ENCODE measurements around the gene LRMDA.

LRMDA gene

DNA sequence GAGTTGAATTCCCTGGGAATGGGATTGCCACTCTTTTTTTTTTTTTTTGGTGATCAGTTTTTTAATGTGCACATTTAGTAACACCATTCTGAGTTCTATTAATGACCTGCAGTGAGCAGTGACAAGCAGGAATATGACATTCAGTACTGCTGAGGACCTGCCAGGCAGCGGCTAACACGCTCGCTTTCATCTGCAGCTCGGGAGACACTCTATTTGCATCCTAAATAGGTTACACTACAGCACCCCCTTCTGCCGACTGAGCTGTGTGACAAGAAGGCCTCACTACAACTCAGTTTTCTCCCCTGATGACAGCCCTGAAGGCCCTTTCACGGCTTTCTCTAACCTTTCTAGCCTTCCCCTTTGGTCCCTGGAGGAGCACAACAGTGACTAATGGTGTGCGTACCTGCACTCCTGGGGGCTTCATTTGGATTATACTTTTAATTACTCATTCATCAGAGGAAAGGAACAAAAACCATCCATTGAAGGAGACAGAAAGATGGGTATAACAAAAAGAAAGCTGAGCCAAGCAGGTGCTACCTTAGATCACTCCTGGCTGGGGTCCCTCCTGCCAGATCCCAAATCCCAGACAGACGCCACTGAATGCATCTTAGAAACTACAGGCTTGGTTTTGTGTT is 872.4 kb downstream of the LRMDA start:
- peak; percentile 80 for DNase-seq

DNA sequence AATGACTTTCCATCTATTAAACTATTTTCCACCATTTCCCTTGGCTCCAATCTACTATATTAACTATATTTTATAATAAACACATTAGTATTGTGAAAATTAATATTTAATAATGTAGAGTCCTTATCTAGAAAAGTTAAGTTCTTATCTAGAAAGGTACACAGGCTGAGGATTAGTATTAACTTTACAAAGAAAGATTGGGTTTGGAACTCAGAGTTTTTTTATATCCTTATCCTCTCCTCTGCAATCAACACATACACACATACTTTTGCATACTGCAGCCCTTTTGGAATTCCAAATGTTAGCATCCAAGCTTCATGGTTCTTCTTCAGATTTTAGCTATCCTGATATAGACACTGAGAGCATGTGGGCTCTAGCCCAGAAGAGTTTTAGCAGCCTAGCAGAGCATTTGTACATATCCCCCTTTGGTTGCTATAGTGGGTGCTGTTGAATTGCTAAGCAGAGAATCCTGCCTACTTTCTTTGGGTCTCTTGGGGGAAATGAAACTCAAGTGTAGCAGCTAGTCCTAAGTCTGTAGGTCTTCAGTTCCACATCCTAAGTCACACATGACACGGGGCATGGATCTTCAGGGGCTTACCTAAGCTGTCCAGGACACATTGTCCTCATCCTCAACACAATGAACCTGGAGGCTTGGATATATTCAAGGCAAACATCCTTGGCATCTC is 874.6 kb downstream of the LRMDA start:
- no peak for DNase-seq

DNA sequence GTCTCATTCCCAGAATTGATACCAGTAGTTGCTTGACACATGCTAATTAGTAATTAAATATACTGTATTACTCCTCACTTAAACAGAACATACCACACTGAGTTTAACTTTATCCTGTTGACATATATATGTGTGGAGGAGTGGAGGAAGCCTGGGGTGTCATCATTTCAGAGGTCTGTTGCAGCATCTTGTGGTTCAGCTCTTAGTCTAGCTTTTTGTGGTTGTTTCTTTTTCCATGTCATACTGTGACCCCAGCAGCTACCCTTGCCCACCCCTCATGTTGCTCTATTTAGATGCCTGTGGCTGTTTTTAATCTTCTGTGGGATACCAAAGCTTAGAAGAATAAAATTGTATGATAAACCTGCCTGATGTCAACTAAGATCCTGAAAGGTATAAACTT is 875.4 kb downstream of the LRMDA start:
- DNase-seq = no peak

DNA sequence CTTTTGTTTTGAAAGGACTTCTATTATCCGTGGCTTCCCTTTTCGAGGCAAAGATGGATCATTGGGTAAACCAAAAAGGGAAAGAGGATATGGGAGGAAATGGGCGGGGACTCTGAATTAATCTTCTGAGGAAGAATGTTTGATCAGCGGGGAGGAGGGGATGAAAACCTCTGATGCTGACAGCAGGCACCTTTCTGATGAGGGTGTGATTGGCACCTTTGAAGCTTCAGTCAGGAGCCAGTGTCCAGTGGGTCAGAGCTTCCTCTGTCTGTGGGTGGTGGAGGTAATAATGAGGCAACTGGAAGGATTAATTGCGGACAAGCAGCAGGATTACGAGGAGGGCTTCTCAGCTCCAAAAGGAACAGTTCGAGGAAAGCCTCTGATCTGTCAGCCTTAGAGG is 877.6 kb downstream of the LRMDA start:
- no peak for DNase-seq

DNA sequence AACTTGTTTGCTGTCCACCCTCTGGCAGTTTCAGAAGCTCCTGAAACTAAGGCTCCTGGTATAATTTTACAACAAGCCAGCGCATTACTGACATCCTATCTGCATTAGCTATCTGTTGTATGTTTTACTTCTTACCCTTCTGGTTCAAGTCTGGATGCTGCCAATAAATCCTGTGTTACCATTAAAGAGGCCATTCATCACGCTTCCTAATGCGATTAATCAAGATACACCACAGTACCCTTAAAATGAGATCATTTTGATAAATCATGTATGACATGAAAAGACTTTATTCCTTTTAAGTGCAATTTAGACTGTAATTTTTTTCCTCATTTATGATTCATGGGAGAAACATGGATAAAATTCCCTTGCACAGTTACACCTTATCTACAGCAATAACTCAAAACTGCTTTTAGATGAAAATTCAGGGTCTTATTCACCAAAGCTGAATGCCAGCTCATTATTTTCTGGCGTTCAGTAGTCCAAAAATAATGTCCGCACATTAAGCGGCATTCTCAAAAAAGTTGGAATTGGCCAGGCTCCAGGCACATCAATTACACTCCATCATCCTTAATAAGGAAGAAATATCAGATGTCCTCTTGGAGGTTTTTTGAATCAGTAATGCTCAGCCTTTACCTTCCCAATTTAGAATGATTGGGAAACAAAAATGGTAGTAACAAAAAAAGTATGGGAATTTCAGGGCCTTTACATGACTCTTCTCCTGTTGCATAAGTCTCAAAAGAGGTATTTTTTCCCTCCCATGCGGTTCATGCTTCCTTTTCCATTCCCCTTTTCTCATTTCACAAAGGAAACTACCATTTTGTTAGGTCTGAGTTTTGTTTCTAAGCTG is 878.5 kb downstream of the LRMDA start:
- no peak for DNase-seq

DNA sequence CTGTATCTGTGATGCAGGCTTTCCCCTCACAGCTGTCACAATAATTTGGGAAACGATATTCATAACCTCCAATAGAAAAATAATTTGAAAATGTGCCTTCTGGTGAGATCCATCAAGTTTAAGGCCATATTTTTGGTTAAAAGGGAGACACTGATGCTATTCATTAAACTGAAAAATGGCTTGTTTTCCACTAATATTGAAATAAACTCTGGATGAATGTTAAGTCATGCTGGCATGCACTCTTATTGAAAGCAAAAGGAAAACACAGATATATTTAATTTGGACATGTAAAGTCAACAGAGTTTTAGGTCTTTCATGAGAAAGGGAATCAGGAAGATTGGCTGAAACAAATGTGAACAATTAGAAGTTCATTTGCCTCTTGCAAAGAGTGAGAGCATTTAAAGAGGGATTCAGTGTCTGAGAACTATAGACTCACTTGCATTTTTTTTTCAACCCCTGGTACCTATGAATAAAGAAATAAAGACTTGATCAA is 879.2 kb downstream of the LRMDA start:
- DNase-seq = no peak

DNA sequence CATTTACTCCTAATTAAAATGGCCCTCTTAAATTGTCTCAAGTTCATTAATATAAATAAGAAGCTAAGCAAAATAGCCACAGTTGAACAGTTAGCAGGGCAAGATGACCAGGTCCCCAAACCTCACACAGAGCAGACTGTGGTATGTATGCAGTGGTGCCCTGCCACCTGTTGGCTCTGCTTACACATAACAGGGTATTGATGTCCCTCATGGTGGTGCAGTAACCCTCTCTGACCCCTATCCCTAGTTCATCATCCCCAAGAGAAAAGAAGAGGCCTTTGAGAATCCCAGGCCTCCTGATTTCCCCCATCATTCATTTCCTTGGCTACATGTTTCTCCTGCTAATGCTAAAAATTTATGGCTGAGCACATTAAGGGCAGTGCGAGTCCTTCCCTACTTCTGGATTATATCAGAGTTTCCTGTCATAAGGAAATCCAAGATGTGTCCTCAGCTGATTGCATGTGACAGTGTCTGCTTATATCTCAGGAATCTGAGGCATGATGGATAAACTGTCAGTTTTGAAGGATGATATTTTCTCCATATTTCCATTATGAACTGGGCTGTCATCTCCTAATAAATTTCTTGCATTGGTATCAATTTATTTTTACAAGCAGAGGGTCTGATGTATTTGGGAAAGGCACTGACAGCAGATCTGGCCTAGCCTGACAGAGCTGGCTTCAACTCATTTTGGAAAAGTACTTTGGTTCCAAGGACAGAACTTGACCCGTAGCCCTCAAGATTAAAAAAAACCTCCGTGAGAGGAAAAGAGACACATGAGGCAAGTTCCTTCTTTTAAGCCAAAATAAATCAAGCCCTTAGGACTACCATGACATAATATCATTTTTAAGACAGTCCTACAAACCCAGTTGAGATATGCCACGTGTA is 880.6 kb downstream of the LRMDA start:
- DNase-seq = peak; percentile 4

DNA sequence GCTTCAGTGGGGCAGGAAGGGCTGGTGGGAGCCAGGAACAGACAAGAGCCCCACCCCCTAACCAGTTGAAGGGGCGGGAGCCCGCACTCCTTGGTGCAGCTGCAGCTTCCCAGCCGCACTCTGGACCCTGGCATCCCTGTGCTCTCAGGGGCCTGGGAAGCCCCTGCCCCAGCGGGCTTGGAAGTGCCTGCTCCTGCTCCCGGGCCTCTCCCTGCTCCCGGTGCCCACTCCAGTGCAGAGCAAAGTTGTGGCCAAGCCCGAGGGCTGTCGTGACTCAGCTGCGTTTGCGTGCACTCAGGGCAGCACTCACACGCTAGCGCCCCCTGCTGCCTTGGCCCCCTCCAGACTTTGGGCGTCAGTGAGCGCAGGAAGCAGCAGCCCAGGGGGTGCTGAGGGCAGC is 883.8 kb downstream of the LRMDA start:
- DNase-seq = no peak

DNA sequence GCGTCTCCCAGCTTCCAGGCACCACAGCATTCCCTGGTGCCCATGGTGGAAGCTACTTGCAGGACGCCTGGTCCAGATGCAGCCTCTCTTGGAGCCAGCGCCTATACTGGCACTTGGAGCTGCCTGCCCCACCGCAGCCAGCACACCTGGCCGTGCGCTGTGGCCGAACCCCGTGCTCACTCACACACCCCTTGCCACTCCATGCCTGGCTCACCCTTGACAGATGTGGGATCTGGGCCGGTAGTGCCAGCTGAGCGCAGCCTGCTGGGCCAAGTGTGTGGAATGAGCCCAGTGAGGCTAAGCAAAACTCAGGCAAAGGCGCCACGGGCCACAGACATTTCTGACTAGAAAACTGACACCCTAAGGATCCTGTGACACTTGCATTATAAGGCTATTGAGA is 884.8 kb downstream of the LRMDA start:
- no peak for DNase-seq

DNA sequence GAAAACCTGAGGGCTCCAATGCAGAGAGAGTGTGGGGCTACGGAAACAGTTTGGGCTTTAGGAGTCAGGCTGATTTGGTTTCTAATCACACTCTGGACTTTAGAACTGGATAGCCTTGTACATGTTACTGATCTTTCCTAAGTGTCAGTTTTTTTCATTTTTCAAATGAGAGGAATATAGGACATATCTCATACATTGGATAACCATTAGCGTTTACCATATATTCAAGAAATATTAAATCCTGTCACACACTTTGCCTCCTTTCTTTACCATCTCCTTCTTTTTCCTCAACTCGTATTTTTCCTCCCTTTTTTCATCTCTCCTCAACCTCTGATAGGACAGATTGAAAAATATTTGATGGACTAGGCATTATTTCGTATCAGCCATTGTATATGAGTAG is 885.7 kb downstream of the LRMDA start:
- no peak for DNase-seq

DNA sequence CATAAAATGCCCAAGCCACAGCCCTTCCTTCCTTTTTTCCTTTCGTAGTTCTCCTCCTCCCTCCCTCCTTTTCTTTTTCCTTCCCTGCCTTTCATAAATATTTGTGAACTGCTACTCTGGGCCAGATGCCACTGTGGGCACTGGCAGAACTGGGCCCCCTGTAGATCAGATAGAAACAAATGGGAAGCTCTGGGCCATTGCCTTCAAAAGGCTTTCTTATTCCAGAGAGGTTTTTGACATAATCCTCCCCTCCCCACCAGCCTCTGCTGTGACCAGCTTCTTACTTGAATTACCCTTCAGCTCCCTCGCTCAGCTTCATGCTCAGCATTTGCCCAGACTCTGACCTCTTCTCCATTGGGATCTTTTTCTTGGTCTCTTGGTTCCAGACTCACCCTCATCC is 886.8 kb downstream of the LRMDA start:
- no peak for DNase-seq

DNA sequence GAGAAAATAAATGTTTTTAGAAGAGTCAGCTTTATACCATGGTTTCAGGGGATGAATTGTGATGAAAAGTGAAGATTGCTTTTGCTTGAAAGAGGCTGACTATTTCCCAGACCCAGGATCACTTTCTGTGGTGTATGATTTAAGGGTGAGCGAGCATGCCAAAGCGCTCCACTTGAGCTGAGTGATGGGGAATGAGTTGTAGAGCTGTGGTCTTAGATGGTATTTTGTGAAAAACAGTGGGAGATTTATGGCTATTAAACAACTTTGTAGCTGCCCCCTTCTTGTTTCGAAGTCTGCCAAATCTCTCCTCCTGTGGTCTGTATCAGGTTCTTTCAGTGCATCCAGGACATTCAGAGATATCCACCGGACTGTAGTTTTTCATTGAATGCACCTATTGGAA is 888.2 kb downstream of the LRMDA start:
- no peak for DNase-seq

DNA sequence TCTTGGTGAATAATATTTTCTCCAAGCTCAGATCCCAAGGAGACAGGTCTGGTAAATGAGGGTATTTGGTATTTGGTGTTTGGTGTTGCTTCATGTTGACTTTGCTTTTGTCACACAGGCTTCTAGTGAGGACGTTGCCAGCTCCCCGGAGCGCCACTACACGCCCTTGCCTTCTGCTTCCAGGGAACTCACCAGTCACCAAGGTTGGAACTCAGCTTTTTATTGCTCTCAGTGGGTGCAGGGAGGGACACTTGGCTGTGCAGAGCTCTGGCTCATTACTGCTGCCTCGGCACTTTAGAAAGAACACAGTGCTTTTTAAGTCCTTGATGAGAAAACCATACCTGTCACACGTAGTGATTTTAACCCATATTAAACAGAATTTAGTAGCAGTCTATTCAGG is 892.9 kb downstream of the LRMDA start:
- peak; percentile 63 for DNase-seq

DNA sequence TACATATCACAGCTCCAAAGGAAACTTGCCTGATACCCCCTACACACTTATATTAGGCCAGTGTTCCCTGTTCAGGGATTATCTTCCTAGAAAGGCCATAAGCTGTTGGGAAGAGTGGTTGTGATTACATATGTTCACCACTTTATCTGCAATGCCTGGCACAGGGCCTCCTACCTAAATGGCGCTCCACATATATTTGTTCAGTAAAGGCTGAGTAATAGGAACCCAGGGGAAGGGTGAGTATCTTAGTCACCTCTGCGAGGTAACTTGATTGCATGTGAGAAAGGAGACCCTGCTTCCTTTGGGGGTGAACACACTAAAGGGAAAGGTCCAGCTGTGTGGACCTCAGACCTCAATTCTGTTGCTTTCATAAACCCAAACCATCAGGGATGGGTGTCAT is 896.0 kb downstream of the LRMDA start:
- DNase-seq = no peak

DNA sequence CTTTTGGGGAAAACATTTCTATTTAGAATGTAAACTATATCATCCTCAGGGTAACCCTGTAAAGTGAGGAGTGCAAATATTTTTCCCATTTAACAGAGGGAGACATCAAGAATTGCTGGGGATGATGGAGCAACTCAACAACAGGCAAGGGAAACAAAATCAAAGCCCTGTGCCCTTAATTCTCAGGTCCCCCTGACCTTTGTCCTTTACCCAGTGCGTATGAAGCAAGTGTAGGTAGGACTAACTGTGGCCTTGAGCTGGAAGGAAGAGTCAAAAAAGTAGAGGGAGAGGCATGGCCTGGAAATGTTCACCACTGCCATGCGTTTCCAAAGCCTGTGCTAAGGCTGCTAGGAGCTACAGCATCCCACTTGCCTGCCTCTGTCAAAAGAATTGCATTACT is 896.9 kb downstream of the LRMDA start:
- DNase-seq = no peak

DNA sequence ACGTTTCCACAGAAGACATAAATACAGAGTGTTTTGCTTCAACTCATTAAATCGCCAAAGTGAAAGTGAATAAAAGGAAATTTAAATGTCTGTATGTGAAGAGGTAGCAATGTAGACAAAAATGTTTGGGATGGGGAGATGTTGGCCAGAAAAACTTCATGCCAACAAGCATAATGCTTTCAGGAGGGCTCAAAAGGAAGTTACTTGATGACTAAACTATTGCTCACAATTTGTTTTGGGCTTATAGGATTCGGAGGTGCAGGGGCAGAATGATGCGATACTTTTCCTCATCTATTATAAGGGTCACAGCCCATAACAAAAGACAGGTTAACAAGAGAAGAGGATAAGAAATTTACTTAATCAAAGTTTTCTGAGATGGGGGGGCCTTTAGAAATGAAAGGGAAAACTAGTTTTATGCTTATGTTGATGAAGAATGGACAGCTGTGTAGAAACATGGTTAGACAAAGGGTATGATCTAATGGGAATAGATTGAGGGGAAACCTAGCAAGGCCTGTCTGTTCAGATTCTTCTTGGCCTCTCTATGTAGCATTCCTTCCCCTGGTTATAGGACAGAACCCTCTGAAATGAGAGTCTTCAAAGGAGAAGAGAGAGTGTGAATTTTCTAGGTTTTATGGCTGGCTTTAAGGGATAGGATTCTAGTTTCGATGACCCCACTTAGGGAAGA is 898.6 kb downstream of the LRMDA start:
- DNase-seq = no peak

DNA sequence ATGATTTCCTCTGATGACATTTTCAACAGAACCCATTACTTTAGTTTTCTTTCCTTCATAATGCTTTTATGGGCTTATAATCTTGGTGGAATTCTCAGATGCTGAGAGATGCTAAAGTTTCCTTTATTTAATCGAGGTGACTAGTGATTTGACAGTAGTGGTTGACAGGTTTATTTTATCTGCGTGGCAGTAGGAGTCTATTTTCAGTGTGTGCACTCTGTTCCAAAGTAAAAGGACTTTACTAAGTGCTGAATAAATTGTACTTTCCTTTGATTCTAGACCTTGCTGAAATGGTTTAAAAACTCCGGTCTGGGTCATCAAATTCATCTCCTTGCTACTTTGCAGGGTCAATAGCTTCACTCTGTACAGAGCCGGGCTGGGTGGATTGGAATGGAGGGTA is 900.3 kb downstream of the LRMDA start:
- no peak for DNase-seq

DNA sequence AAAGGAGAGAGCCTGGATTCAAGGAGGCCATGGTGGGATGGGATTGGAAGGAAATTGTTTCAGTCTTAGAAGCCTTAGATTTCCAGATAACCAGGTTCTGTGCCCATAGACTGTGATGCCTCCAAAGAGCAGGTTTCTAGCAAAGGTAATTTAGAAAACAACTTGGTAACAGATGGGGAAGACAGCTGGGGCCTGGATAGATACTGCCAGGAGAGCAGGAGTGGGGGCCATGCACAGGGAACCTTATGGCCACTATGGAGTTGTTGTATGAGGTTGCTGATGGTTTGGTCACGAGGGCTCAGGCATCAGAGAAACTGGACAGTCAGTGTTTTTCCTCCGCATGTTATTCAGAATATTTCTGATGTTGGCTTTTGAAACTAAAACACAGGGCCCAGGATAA is 901.9 kb downstream of the LRMDA start:
- peak; percentile 84 for DNase-seq

DNA sequence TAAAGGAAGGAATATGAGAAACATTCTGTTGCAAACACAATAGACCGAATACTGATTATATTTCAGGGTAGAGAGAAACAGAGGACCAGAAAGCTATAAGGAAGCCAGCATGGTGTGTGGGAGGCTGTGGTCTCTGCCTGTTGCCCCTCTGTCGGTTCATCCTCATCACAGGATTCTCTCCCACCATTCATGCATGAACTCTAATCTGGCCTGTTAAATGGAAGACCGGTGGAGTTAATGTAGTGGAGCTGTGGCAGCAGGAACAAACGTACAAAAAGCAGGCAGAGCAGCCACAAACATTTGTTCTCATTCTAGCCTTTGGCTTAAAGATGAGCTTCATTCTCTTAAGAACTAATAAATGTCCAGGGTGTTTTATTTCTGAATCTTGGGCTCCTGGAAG is 902.4 kb downstream of the LRMDA start:
- DNase-seq = peak; percentile 19

DNA sequence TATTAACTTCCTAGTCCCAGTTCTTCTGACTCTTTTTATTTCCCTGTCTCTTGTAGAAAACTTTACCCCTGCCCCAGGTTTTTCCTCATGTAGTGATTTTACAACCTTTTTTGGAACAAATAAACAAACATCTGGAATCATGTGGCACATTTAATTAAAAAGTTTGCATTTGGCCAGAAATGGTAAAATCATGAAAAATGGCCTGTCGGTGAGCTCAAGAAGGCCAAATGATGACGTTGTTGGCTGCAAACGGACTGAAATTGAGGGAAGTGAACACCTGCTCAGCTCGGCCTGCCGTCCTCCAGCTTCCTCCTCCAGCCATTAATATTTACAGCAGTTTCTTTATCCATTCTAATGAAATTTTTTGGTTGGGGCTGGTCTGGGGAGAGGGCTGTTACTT is 902.8 kb downstream of the LRMDA start:
- no peak for DNase-seq

DNA sequence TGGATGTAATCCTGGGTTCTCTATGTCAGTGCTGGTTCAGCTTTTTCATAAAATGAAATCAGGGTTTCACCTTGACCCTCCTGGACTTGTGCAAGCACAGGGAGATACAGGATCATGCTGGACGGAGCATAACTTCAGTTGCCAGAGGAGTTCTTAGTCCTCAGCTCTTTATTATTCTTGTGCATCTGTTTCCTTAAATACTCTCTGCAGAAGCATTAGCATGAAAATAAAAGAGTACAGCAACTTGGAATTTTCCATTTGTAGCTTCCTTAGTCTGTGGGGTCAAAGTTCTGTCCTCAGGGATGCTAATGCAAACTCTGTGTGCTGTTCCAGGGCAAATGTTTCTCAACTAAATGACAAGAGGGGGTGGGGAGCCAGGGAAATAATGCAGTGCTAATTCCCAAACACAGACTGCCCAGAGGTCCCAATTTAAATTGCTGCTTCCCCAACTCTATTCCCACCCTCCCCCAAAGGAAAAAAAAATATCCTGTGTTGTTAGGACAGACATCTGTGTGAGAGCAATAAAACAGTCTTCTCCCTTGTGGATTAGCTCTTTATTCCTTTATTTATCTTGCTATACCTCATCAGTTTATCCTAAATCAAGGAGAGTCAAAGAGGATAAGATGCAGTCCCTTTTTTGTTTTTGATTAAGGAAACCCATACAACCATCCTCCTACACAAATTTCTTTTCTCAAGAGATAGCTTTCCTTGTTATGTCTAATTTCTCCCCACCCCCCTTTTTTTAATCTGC is 905.0 kb downstream of the LRMDA start:
- DNase-seq = no peak

DNA sequence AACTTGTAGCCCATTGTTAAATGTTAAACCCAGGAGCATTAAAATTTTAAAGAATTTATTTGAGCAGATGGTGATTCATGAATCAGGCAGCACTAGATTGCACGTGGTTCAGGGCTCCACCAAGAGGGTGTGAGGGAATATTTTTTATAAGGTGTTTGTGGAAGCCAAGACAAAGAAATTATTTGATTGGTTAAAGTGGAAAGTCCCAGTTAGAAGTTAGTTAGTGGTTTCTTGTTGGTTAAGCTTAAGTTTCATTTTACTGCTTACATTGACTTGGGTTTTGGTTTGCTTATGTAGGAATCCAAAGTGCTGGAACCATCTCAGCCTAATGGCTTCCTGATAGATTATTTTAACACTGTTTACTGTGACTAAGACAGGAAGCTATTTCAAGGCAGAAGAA is 906.2 kb downstream of the LRMDA start:
- no peak for DNase-seq
